HCT116 (cell line): Measurements from ENCODE around the gene LRRC7. TPM values are rescaled to one million over a fixed set of nuclear protein-coding genes. Genes with fewer than 3 reads are reported as not detected.

Experiments
- ATAC-seq: fragments of 200-7000 bp; cut with Tn5 transposase; 2 replicates; pipeline ENCODE4 v1.9.1; 2020; ENCODE audit warnings: mild to moderate bottlenecking, moderate library complexity
- BruUV-seq: library from RNA; stranded (reverse); fragments of 400-500 nt; replicated peaks from 2 replicates; lab custom pipeline; 2021; lab: Mats Ljungman, UMichigan
- CTCF ChIA-PET: fragments of 300-600 bp; sonication (Branson Sonifier 250); formaldehyde crosslinking; loops from one replicate; lab custom pipeline; 2021; ENCODE audit warnings: antibody characterized with exemption; lab: Charles Lee
- POLR2A ChIA-PET: fragments of 300-600, 350-600 bp; sonication (Branson Sonifier 250); formaldehyde crosslinking; loops from one replicate; lab custom pipeline; 2021; ENCODE audit warnings: antibody characterized with exemption; lab: Charles Lee
- RAD21 ChIA-PET, 2 experiments: fragments of 300-600 bp; sonication (Branson Sonifier 250); formaldehyde crosslinking; loops; one replicate each; lab custom pipeline; 2023; ENCODE audit warnings: low total read pairs in 2 of 2; ENCODE audit not compliant: uncharacterized antibody in 2 of 2, unreplicated experiment in 2 of 2, low non-redundant PET in 1 of 2; lab: Charles Lee
- DNase-seq: peaks from one replicate; pipeline ENCODE4 v3.0.0-alpha.2; 2010; ENCODE audit warnings: low read depth, low spot score
- H2AFZ ChIP-seq: fragments of 200-600 bp; shearing (Covaris generic), sonication (generic); 2 replicates; pipeline ENCODE4 v1.6.1; 2017; ENCODE audit warnings: low read depth, mixed run types, mixed read lengths, antibody characterized with exemption, low read length; ENCODE audit not compliant: poor library complexity, severe bottlenecking
- H3K27ac ChIP-seq: 2 replicates; pipeline ENCODE4 v1.5.1; 2012; ENCODE audit warnings: low read depth, low read length
- H3K27me3 ChIP-seq: fragments of 200-600 bp; sonication (generic); 2 replicates; pipeline ENCODE4 v1.6.1; 2016; ENCODE audit warnings: mixed run types, low read length, mixed read lengths; ENCODE audit not compliant: insufficient read depth
- H3K36me3 ChIP-seq, 2 experiments: fragments of 200-500 bp in 1 of 2; fragments of 200-600 bp in 1 of 2; sonication (Bioruptor generic) in 1 of 2; sonication (generic) in 1 of 2; 2 replicates each; pipeline versions ENCODE4 v1.5.1 to v1.6.1; 2014 to 2016; ENCODE audit warnings: low read length in 2 of 2, inconsistent platforms in 1 of 2, mixed read lengths in 1 of 2, mixed run types in 1 of 2; ENCODE audit not compliant: insufficient read depth in 2 of 2, control insufficient read depth in 1 of 2
- H3K4me1 ChIP-seq, 2 experiments: fragments of 200-600 bp in 1 of 2; sonication (generic) in 1 of 2; 2 replicates each; pipeline versions ENCODE4 v1.5.1 to v1.6.1; 2012 to 2017; ENCODE audit warnings: low read length in 2 of 2, inconsistent platforms in 1 of 2, mild to moderate bottlenecking in 1 of 2, mixed read lengths in 1 of 2, mixed run types in 1 of 2, moderate library complexity in 1 of 2; ENCODE audit not compliant: insufficient read depth in 2 of 2, control insufficient read depth in 1 of 2
- H3K4me2 ChIP-seq: fragments of 200-600 bp; sonication (generic); 2 replicates; pipeline ENCODE4 v1.6.1; 2017; ENCODE audit warnings: mixed run types, low read length, mixed read lengths
- H3K4me3 ChIP-seq, 2 experiments: fragments of 200-600 bp in 1 of 2; sonication (generic) in 1 of 2; replicated peaks in 1 of 2; 2 replicates each; pipeline ENCODE4 v1.5.1; 2011 to 2016; ENCODE audit warnings: low read length in 2 of 2, control low read depth in 1 of 2, low read depth in 1 of 2, mild to moderate bottlenecking in 1 of 2, mixed read lengths in 1 of 2, mixed run types in 1 of 2
- H3K79me2 ChIP-seq: fragments of 200-600 bp; sonication (generic); 2 replicates; pipeline ENCODE4 v1.6.1; 2017; ENCODE audit warnings: mild to moderate bottlenecking, mixed run types, low read length, moderate library complexity, mixed read lengths; ENCODE audit not compliant: insufficient read depth
- H3K9ac ChIP-seq: fragments of 200-600 bp; sonication (generic); 2 replicates; pipeline ENCODE4 v1.6.1; 2016; ENCODE audit warnings: low read length, mixed read lengths
- H3K9me2 ChIP-seq: fragments of 200-600 bp; sonication (generic), shearing (Covaris generic); 2 replicates; pipeline ENCODE4 v1.6.1; 2017; ENCODE audit warnings: mixed run types, mild to moderate bottlenecking, moderate library complexity; ENCODE audit not compliant: insufficient read depth
- H3K9me3 ChIP-seq, 2 experiments: fragments of 200-500 bp in 1 of 2; fragments of 200-600 bp in 1 of 2; sonication (Bioruptor generic) in 1 of 2; sonication (generic) in 1 of 2; 2 replicates each; pipeline ENCODE4 v1.6.1; 2014 to 2017; ENCODE audit warnings: low read length in 2 of 2, mixed read lengths in 2 of 2, inconsistent platforms in 1 of 2, low read depth in 1 of 2, mild to moderate bottlenecking in 1 of 2, mixed run types in 1 of 2, moderate library complexity in 1 of 2; ENCODE audit not compliant: control insufficient read depth in 1 of 2, insufficient read depth in 1 of 2
- H4K20me1 ChIP-seq: fragments of 200-600 bp; sonication (generic), shearing (Covaris generic); 2 replicates; pipeline ENCODE4 v1.6.1; 2017; ENCODE audit warnings: mixed run types, mild to moderate bottlenecking, moderate library complexity; ENCODE audit not compliant: insufficient read depth
- CBX3 ChIP-seq: IDR thresholded peaks from 2 replicates; pipeline ENCODE4 v1.6.1; 2012; ENCODE audit warnings: low read depth
- CEBPB ChIP-seq: IDR thresholded peaks from 2 replicates; pipeline ENCODE4 v1.6.1; 2012; ENCODE audit warnings: low read depth
- EGR1 ChIP-seq: IDR thresholded peaks from 2 replicates; pipeline ENCODE4 v1.6.1; 2012; ENCODE audit warnings: low read depth
- ELF1 ChIP-seq: IDR thresholded peaks from 2 replicates; pipeline ENCODE4 v1.6.1; 2012; ENCODE audit warnings: low read depth, borderline replicate concordance
- EZH2 ChIP-seq: fragments of 200-600 bp; sonication (generic); IDR thresholded peaks from 2 replicates; pipeline ENCODE4 v1.6.1; 2017; ENCODE audit warnings: antibody characterized with exemption, mixed run types
- FOSL1 ChIP-seq: IDR thresholded peaks from 2 replicates; pipeline ENCODE4 v1.6.1; 2012; ENCODE audit warnings: low read depth
- JUND ChIP-seq: IDR thresholded peaks from 2 replicates; pipeline ENCODE4 v1.6.1; 2012
- POLR2A ChIP-seq: IDR thresholded peaks from 2 replicates; pipeline ENCODE4 v1.7.0; 2011; ENCODE audit warnings: borderline replicate concordance; ENCODE audit not compliant: insufficient read depth, insufficient read length; ENCODE audit errors: extremely low read depth
- POLR2AphosphoS5 ChIP-seq: IDR thresholded peaks from 2 replicates; pipeline ENCODE4 v1.6.1; 2011; ENCODE audit warnings: mild to moderate bottlenecking, low read depth, low read length, moderate library complexity
- REST ChIP-seq: IDR thresholded peaks from 2 replicates; pipeline ENCODE4 v1.6.1; 2012; ENCODE audit warnings: low read depth
- SIN3A ChIP-seq: IDR thresholded peaks from 2 replicates; pipeline ENCODE4 v1.6.1; 2012; ENCODE audit warnings: low read depth
- TCF7L2 ChIP-seq: IDR thresholded peaks from 2 replicates; pipeline ENCODE4 v1.7.0; 2011; ENCODE audit warnings: borderline replicate concordance, inconsistent platforms; ENCODE audit not compliant: insufficient read depth, insufficient read length; ENCODE audit errors: extremely low read depth
- YY1 ChIP-seq: IDR thresholded peaks from 2 replicates; pipeline ENCODE4 v1.6.1; 2011; ENCODE audit warnings: low read length, low read depth, moderate library complexity, mild to moderate bottlenecking; ENCODE audit not compliant: insufficient replicate concordance; ENCODE audit errors: extremely low read depth
- ZBTB33 ChIP-seq: IDR thresholded peaks from 2 replicates; pipeline ENCODE4 v1.6.1; 2011; ENCODE audit warnings: mild to moderate bottlenecking, low read length, moderate library complexity; ENCODE audit not compliant: insufficient replicate concordance; ENCODE audit errors: extremely low read depth
- ZFX ChIP-seq: fragments of 450-650 bp; IDR thresholded peaks from 2 replicates; pipeline ENCODE4 v1.6.1; 2017
- ZNF274 ChIP-seq: fragments of 200-500 bp; sonication (Bioruptor generic); IDR thresholded peaks from 2 replicates; pipeline ENCODE4 v1.6.1; 2014; ENCODE audit warnings: mild to moderate bottlenecking, low read depth, low read length, inconsistent platforms
- intact Hi-C: fragments of 100-400 bp; cut with micrococcal nuclease; formaldehyde crosslinking; loops from 2 replicates; pipeline ENCODE4 v1.10.0; 2022
- total RNA-seq: library from RNA; stranded (reverse); gene quantifications from one replicate; pipeline ENCODE4 v1.2.1, GENCODE V29; 2021; ENCODE audit not compliant: unreplicated experiment

LRRC7 gene
- total RNA-seq, 1 experiment from 2014 or later, result not detected

- Histone ChIP-seq H3K9ac (no peak overlapping the region), H3K27me3 (peaks cover 10% of the 10 kb centered on the region; the same call in 1 of the 2 replicates), H3K9me3 (no peaks in the 10 kb centered on the region), H3K4me2 (no peak overlapping the region), H2AFZ (no peak overlapping the region), H3K9me2 (no peaks in the 10 kb centered on the region), H3K4me3 (no peak overlapping the region), H3K4me1 (no peaks in the 10 kb centered on the region), H3K79me2 (no peaks in the 10 kb centered on the region), H4K20me1 (no peaks in the 10 kb centered on the region), H3K27ac (no peak overlapping the region), H3K36me3 (no peaks in the 10 kb centered on the region)
- DNase-seq, result no peak
- CTCF ChIA-PET, result no interaction called here
- POLR2A ChIA-PET, result no interaction called here
- RAD21 ChIA-PET, result no interaction called here
- ATAC-seq, result no peak
- intact Hi-C loops, result no loop called here
- no TSS peak for BruUV-seq
- TF ChIP-seq JUND, result no peak
- TF ChIP-seq CBX3, result no peak
- no peak for TF ChIP-seq EZH2
- no peak for TF ChIP-seq ELF1
- no peak for TF ChIP-seq CEBPB
- no peak for TF ChIP-seq ZNF274
- TF ChIP-seq YY1, result no peak
- TF ChIP-seq FOSL1, result no peak
- TF ChIP-seq POLR2AphosphoS5, result no peak
- no peak for TF ChIP-seq TCF7L2
- TF ChIP-seq POLR2A, result no peak
- TF ChIP-seq EGR1, result no peak
- TF ChIP-seq SIN3A, result no peak
- TF ChIP-seq REST, result no peak
- no peak for TF ChIP-seq ZFX
- no peak for TF ChIP-seq ZBTB33
Measured at GRCh38 chr1:69946935-69947334, 379.2 kb downstream of the LRRC7 start.
